Neural cell (in vitro differentiated cells): ENCODE measurements around the gene FGF14. TPM values are rescaled to one million over a fixed set of nuclear protein-coding genes. Genes with fewer than 3 reads are reported as not detected.
A peak's percentile ranks its signal among the peaks of the same experiment; 100 is the strongest.

Source experiments
- H2AFZ ChIP-seq: fragments of 200-600, 300-800 bp; sonication (generic), shearing (Covaris generic); 2 replicates; pipeline ENCODE4 v1.6.0; 2014; ENCODE audit warnings: low read depth, mild to moderate bottlenecking, antibody characterized with exemption, low read length, moderate library complexity
- H3F3A ChIP-seq: fragments of 200-600 bp; shearing (Covaris generic); 2 replicates; pipeline ENCODE4 v1.6.1; 2016; ENCODE audit warnings: mild to moderate bottlenecking, moderate library complexity, mixed read lengths, antibody characterized with exemption, low read length; ENCODE audit not compliant: insufficient read depth, poor library complexity, severe bottlenecking
- H3K27ac ChIP-seq: fragments of 200-600, 300-800 bp; sonication (generic), shearing (Covaris generic); 2 replicates; pipeline ENCODE4 v1.5.1; 2014; ENCODE audit warnings: mild to moderate bottlenecking, low read length, moderate library complexity
- H3K27me3 ChIP-seq: fragments of 300-800, 200-600 bp; sonication (generic), shearing (Covaris generic); 2 replicates; pipeline ENCODE4 v1.6.0; 2014; ENCODE audit warnings: mild to moderate bottlenecking, low read depth, low read length, moderate library complexity; ENCODE audit not compliant: insufficient read depth
- H3K36me3 ChIP-seq: fragments of 300-800, 200-600 bp; sonication (generic), shearing (Covaris generic); 2 replicates; pipeline ENCODE4 v1.5.1; 2014; ENCODE audit warnings: mild to moderate bottlenecking, antibody characterized with exemption, low read length, moderate library complexity; ENCODE audit not compliant: insufficient read depth
- H3K4me2 ChIP-seq: fragments of 300-800, 200-600 bp; sonication (generic), shearing (Covaris generic); 2 replicates; pipeline ENCODE4 v1.6.0; 2014; ENCODE audit warnings: mild to moderate bottlenecking, low read length
- H3K4me3 ChIP-seq: fragments of 300-800, 200-600 bp; sonication (generic), shearing (Covaris generic); 2 replicates; pipeline ENCODE4 v1.5.1; 2014; ENCODE audit warnings: mild to moderate bottlenecking, low read length, moderate library complexity
- H3K79me2 ChIP-seq: fragments of 200-600 bp; shearing (Covaris generic); replicated peaks from 2 replicates; pipeline ENCODE4 v1.6.0; 2014; ENCODE audit warnings: mild to moderate bottlenecking, low read length, moderate library complexity; ENCODE audit not compliant: insufficient read depth
- H3K9ac ChIP-seq: fragments of 300-800, 200-600 bp; sonication (generic), shearing (Covaris generic); 2 replicates; pipeline ENCODE4 v1.6.1; 2016; ENCODE audit warnings: mild to moderate bottlenecking, low read length, mixed read lengths
- H3K9me2 ChIP-seq: fragments of 200-600 bp; shearing (Covaris generic); 2 replicates; pipeline ENCODE4 v1.6.1; 2016; ENCODE audit warnings: mild to moderate bottlenecking, low read length, mixed read lengths; ENCODE audit not compliant: insufficient read depth
- H3K9me3 ChIP-seq: fragments of 200-600, 300-800 bp; sonication (generic), shearing (Covaris generic); 2 replicates; pipeline ENCODE4 v1.6.1; 2016; ENCODE audit warnings: mild to moderate bottlenecking, mixed run types, low read length, moderate library complexity, mixed read lengths
- H4K20me1 ChIP-seq: fragments of 200-600 bp; shearing (Covaris generic); 2 replicates; pipeline ENCODE4 v1.6.1; 2016; ENCODE audit warnings: mild to moderate bottlenecking, mixed run types; ENCODE audit not compliant: insufficient read depth
- EP300 ChIP-seq: fragments of 450-650 bp; conservative IDR thresholded peaks from 2 replicates; pipeline ENCODE4 v1.6.1; 2014; ENCODE audit warnings: antibody characterized with exemption, mild to moderate bottlenecking, moderate library complexity; ENCODE audit not compliant: poor library complexity, severe bottlenecking
- EZH2 ChIP-seq: fragments of 200-600, 300-800 bp; shearing (Covaris generic), sonication (generic); IDR thresholded peaks from 2 replicates; pipeline ENCODE4 v1.6.1; 2014; ENCODE audit warnings: antibody characterized with exemption, low read length, borderline replicate concordance, mild to moderate bottlenecking; ENCODE audit not compliant: insufficient read depth, poor library complexity, severe bottlenecking
- MXI1 ChIP-seq: fragments of 450-650 bp; conservative IDR thresholded peaks from 2 replicates; pipeline ENCODE4 v1.6.1; 2014; ENCODE audit warnings: antibody characterized with exemption, mild to moderate bottlenecking; ENCODE audit not compliant: poor library complexity, severe bottlenecking
- POLR2AphosphoS5 ChIP-seq: IDR thresholded peaks from 2 replicates; pipeline ENCODE4 v1.6.1; 2012
- RAD21 ChIP-seq: fragments of 450-650 bp; conservative IDR thresholded peaks from 2 replicates; pipeline ENCODE4 v1.6.1; 2014; ENCODE audit warnings: antibody characterized with exemption, mild to moderate bottlenecking, moderate library complexity
- SMC3 ChIP-seq: fragments of 450-650 bp; conservative IDR thresholded peaks from 2 replicates; pipeline ENCODE4 v1.6.1; 2014; ENCODE audit warnings: antibody characterized with exemption, mild to moderate bottlenecking, moderate library complexity; ENCODE audit not compliant: poor library complexity
- TAF1 ChIP-seq: IDR thresholded peaks from 2 replicates; pipeline ENCODE4 v1.6.1; 2012; ENCODE audit warnings: low read depth
- polyA plus RNA-seq: library from polyadenylated mRNA; depleted of rRNA; stranded (reverse); fragments of >200 nt; gene quantifications from 2 replicates; pipeline ENCODE4 v1.2.3, GENCODE V29; 2014
- TF ChIP-seq, protein P1 (sequence below): IDR thresholded peaks from 2 replicates; pipeline ENCODE4 v1.6.1; 2012; ENCODE audit warnings: borderline replicate concordance
- TF ChIP-seq, protein P2 (sequence below): fragments of 450-650 bp; IDR thresholded peaks from 2 replicates; pipeline ENCODE4 v1.5.1; 2014; ENCODE audit warnings: antibody characterized with exemption, mild to moderate bottlenecking, moderate library complexity; ENCODE audit not compliant: poor library complexity, severe bottlenecking

FGF14 gene
- polyA plus RNA-seq, 1 donor from 2014 or later, result 36.4 TPM

DNA sequence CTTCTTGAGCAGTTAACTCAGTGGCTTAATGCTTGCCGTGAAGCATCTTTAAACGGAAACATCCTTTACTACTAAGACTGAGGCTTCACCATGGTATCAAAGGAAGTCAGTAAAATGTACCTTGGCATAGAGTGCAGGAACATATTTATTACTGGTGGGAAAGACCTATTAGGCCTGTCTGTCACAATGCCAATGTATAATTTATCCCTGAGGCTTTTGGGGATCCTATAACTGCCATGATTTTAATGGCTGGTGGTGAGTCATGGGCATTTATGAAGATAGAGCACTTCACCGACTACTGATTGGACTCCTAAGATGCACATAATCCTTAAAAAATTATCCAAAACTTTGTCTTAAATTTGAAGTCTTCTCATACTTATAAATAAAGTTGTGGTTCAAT lies 79.6 kb downstream of the FGF14 start:
- H3K4me2 ChIP-seq, result no peak overlapping the region
- TF ChIP-seq EZH2 (no peak), EP300 (no peak), TAF1 (no peak), POLR2AphosphoS5 (no peak), RAD21 (no peak), SMC3 (no peak), MXI1 (no peak)
- TF ChIP-seq, protein P1, sequence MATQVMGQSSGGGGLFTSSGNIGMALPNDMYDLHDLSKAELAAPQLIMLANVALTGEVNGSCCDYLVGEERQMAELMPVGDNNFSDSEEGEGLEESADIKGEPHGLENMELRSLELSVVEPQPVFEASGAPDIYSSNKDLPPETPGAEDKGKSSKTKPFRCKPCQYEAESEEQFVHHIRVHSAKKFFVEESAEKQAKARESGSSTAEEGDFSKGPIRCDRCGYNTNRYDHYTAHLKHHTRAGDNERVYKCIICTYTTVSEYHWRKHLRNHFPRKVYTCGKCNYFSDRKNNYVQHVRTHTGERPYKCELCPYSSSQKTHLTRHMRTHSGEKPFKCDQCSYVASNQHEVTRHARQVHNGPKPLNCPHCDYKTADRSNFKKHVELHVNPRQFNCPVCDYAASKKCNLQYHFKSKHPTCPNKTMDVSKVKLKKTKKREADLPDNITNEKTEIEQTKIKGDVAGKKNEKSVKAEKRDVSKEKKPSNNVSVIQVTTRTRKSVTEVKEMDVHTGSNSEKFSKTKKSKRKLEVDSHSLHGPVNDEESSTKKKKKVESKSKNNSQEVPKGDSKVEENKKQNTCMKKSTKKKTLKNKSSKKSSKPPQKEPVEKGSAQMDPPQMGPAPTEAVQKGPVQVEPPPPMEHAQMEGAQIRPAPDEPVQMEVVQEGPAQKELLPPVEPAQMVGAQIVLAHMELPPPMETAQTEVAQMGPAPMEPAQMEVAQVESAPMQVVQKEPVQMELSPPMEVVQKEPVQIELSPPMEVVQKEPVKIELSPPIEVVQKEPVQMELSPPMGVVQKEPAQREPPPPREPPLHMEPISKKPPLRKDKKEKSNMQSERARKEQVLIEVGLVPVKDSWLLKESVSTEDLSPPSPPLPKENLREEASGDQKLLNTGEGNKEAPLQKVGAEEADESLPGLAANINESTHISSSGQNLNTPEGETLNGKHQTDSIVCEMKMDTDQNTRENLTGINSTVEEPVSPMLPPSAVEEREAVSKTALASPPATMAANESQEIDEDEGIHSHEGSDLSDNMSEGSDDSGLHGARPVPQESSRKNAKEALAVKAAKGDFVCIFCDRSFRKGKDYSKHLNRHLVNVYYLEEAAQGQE, result no peak
- TF ChIP-seq, protein P2, sequence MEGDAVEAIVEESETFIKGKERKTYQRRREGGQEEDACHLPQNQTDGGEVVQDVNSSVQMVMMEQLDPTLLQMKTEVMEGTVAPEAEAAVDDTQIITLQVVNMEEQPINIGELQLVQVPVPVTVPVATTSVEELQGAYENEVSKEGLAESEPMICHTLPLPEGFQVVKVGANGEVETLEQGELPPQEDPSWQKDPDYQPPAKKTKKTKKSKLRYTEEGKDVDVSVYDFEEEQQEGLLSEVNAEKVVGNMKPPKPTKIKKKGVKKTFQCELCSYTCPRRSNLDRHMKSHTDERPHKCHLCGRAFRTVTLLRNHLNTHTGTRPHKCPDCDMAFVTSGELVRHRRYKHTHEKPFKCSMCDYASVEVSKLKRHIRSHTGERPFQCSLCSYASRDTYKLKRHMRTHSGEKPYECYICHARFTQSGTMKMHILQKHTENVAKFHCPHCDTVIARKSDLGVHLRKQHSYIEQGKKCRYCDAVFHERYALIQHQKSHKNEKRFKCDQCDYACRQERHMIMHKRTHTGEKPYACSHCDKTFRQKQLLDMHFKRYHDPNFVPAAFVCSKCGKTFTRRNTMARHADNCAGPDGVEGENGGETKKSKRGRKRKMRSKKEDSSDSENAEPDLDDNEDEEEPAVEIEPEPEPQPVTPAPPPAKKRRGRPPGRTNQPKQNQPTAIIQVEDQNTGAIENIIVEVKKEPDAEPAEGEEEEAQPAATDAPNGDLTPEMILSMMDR, result no peak
- H3K9me3 ChIP-seq, result no peaks in the 10 kb centered on the region
- H3K27ac ChIP-seq, result peak overlapping the region; percentile 40
- no peaks in the 10 kb centered on the region for H3K79me2 ChIP-seq
- no peaks in the 10 kb centered on the region for H3K36me3 ChIP-seq
- H3K27me3 ChIP-seq, result no peaks in the 10 kb centered on the region
- no peaks in the 10 kb centered on the region for H3K9me2 ChIP-seq
- H4K20me1 ChIP-seq, result no peaks in the 10 kb centered on the region
- H3K4me3 ChIP-seq, result no peak overlapping the region
- H2AFZ ChIP-seq, result no peak overlapping the region
- no peak overlapping the region for H3K9ac ChIP-seq
- no peaks in the 10 kb centered on the region for H3F3A ChIP-seq

DNA sequence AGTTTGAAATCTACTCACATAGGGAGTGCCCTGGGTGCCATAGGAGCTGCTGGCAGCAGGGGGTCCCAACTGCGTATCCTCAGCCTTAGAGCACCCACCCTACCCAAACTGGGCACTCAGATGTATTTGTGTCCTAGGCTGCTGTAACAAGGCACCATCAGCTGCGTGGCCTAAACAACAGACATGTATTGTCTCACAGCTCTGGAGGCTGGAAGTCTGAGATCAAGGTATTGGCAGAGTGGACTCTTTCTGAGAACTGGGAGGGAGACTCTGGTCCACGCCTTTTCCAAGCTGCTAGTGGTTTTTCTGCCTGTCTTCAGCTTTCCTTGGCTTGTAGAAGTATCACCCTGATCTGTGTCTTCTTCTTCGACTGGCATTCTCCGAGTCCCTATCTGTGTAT lies 83.6 kb downstream of the FGF14 start:
- no peaks in the 10 kb centered on the region for H3F3A ChIP-seq
- no peak overlapping the region for H3K4me3 ChIP-seq
- TF ChIP-seq SMC3, result no peak
- no peak for TF ChIP-seq RAD21
- TF ChIP-seq EP300, result no peak
- TF ChIP-seq MXI1, result no peak
- TF ChIP-seq POLR2AphosphoS5, result no peak
- no peak for TF ChIP-seq EZH2
- TF ChIP-seq, protein P2, result no peak
- TF ChIP-seq, protein P1, result no peak
- no peak for TF ChIP-seq TAF1
- H3K27me3 ChIP-seq, result no peaks in the 10 kb centered on the region
- peak overlapping the region; percentile 33 for H3K9ac ChIP-seq
- H3K4me2 ChIP-seq, result no peak overlapping the region
- H3K79me2 ChIP-seq, result no peaks in the 10 kb centered on the region
- H3K27ac ChIP-seq, result peak overlapping the region; percentile 86
- no peaks in the 10 kb centered on the region for H3K9me3 ChIP-seq
- no peaks in the 10 kb centered on the region for H4K20me1 ChIP-seq
- H2AFZ ChIP-seq, result no peak overlapping the region
- H3K9me2 ChIP-seq, result no peaks in the 10 kb centered on the region
- H3K36me3 ChIP-seq, result no peaks in the 10 kb centered on the region
